ENCODE measurements around the gene PCNX2. TPM values are rescaled to one million over a fixed set of nuclear protein-coding genes. Genes with fewer than 3 reads are reported as not detected.
"Not testable (repeated sequence)": the region's sequence is repeated elsewhere in the genome, so short reads cannot be mapped to it uniquely, and the experiment has no call there.

PCNX2 gene
- total and polyA plus RNA-seq, 4 donors: 2.0 to 15.1 (median 6.4) TPM

DNA sequence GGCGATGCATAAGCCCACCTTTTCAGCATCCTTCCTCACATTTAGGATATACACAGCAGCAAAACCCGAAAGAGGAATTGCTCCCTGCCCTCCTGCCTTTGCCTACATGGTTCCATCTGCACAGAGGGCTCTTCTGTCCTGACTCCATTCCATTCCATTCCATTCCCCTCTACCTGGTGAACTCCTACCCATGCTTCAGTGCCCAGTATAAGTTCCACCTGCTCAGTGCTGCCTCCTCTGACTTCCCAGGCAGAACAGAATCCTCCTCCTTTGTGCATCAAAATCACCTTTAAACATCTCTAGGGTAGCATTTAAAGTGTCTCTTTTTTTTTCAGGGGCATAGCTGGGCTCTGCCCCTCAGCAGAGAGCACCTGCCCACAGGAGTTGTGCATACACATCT lies 112.9 kb downstream of the PCNX2 start:
- no peak overlapping the region for H3K9ac ChIP-seq (ENCODE audit: insufficient read depth in 1 of 2, low read length in 2 of 2)
- ATAC-seq (ENCODE audit: insufficient read depth, low FRiP score) (no peak), DNase-seq (no peak)
- H3K27me3 ChIP-seq (ENCODE audit: control insufficient read depth in 3 of 3, insufficient read depth in 3 of 3, low read length in 2 of 3): no peaks in the 10 kb centered on the region
- peaks cover 0 to 4% (median 0%) of the 10 kb centered on the region in 4 donors for H3K36me3 ChIP-seq (ENCODE audit: control insufficient read depth in 4 of 4, insufficient read depth in 4 of 4, low read length in 4 of 4)
- no peak overlapping the region for H3K27ac ChIP-seq (ENCODE audit: low read depth in 1 of 2, low read length in 1 of 2)
- no peaks in the 10 kb centered on the region for H3K4me1 ChIP-seq (ENCODE audit: control insufficient read depth in 5 of 5, insufficient read depth in 5 of 5, low read length in 5 of 5)
- TF ChIP-seq, protein P1, sequence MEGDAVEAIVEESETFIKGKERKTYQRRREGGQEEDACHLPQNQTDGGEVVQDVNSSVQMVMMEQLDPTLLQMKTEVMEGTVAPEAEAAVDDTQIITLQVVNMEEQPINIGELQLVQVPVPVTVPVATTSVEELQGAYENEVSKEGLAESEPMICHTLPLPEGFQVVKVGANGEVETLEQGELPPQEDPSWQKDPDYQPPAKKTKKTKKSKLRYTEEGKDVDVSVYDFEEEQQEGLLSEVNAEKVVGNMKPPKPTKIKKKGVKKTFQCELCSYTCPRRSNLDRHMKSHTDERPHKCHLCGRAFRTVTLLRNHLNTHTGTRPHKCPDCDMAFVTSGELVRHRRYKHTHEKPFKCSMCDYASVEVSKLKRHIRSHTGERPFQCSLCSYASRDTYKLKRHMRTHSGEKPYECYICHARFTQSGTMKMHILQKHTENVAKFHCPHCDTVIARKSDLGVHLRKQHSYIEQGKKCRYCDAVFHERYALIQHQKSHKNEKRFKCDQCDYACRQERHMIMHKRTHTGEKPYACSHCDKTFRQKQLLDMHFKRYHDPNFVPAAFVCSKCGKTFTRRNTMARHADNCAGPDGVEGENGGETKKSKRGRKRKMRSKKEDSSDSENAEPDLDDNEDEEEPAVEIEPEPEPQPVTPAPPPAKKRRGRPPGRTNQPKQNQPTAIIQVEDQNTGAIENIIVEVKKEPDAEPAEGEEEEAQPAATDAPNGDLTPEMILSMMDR (IDR thresholded peaks at IDR 0.05; ENCODE audit: control extremely low read depth, extremely low read depth): no peak
- H3K9me3 ChIP-seq (ENCODE audit: control insufficient read depth in 4 of 4, insufficient read depth in 3 of 4, low read length in 3 of 4): peaks cover 0 to 2% (median under 1%) of the 10 kb centered on the region in 4 donors
- 98 to 100% methylated on average over 2 of the region's 2 CpGs for WGBS, 2 donors
- no peak overlapping the region for H3K4me3 ChIP-seq

DNA sequence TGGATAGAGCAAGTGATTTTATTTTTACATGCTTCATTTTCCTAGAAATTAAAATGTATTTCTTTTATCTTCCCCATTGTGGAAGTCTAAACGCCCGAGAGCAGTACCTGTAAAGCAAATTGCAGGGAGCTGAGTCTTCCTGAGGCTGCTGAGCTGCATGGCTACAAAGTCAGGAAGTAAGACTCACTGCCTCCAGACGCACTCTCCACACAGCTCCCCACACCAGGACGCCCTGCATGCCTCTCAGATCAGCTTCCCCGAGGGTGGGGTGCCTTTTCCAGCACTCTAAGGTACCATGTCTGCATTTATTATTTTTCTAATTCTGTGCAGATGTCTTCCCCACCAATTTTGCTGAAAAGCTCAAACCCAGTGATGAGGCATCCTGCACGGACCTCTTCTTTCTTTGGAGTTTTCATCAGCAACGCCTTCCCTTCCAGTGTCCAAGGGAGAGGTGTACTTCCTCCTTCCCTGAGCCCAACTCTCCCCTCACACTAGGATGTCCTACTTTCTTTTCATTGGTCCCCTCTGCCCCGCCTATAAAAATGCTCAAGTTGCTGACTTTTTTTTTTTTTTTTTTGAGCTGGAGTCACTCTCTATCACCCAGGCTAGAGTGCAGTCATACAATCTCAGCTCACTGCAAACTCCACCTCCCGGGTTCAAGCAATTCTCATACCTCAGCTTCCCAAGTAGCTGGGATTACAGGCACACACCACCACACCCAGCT lies 114.7 kb downstream of the PCNX2 start:
- no peaks in the 10 kb centered on the region for H3K27me3 ChIP-seq (ENCODE audit: control insufficient read depth in 3 of 3, insufficient read depth in 3 of 3, low read length in 2 of 3)
- H3K36me3 ChIP-seq (ENCODE audit: control insufficient read depth in 4 of 4, insufficient read depth in 4 of 4, low read length in 4 of 4): peaks cover 0 to 6% (median 0%) of the 10 kb centered on the region in 4 donors
- no peaks in the 10 kb centered on the region for H3K4me1 ChIP-seq (ENCODE audit: control insufficient read depth in 5 of 5, insufficient read depth in 5 of 5, low read length in 5 of 5)
- H3K4me3 ChIP-seq: no peak overlapping the region
- TF ChIP-seq, protein P1 (IDR thresholded peaks at IDR 0.05; ENCODE audit: control extremely low read depth, extremely low read depth): no peak
- H3K9ac ChIP-seq (ENCODE audit: insufficient read depth in 1 of 2, low read length in 2 of 2): no peak overlapping the region
- H3K9me3 ChIP-seq (ENCODE audit: control insufficient read depth in 4 of 4, insufficient read depth in 3 of 4, low read length in 3 of 4): peaks cover 0 to 6% (median 1%) of the 10 kb centered on the region in 4 donors
- H3K27ac ChIP-seq (ENCODE audit: low read depth in 1 of 2, low read length in 1 of 2): no peak overlapping the region
- 87 to 89% methylated on average over 9 of the region's 9 CpGs for WGBS, 2 donors
- ATAC-seq (ENCODE audit: insufficient read depth, low FRiP score): no peak
- DNase-seq: no peak

DNA sequence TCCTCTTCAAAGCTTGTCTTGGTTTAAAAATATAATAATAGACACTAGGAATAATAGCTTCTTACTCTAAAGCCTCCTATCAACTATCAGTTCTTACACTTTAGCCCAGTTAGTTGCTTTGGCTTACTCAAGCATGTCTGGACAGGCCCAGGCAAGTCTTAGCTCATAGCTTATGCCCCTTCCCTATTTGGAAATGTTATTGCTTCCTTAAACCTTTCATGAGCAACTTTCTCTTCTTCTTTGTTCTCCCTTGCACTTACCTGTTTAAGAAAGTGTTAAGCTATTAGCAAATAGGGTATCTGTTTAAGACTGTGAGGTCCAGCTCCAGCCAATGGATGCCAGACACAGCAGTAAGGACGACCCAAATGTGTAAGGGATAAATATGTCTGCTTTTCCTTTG lies 115.9 kb downstream of the PCNX2 start:
- not testable (repeated sequence) for H3K27ac ChIP-seq (ENCODE audit: low read depth in 1 of 2, low read length in 1 of 2); H3K9me3 ChIP-seq (ENCODE audit: control insufficient read depth in 4 of 4, insufficient read depth in 3 of 4, low read length in 3 of 4); H3K4me1 ChIP-seq (ENCODE audit: control insufficient read depth in 5 of 5, insufficient read depth in 5 of 5, low read length in 5 of 5); H3K4me3 ChIP-seq; H3K9ac ChIP-seq (ENCODE audit: insufficient read depth in 1 of 2, low read length in 2 of 2); DNase-seq; H3K27me3 ChIP-seq (ENCODE audit: control insufficient read depth in 3 of 3, insufficient read depth in 3 of 3, low read length in 2 of 3); ATAC-seq (ENCODE audit: insufficient read depth, low FRiP score); H3K36me3 ChIP-seq (ENCODE audit: control insufficient read depth in 4 of 4, insufficient read depth in 4 of 4, low read length in 4 of 4)
- 68 to 86% methylated on average over 1 of the region's 1 CpG for WGBS, 2 donors

DNA sequence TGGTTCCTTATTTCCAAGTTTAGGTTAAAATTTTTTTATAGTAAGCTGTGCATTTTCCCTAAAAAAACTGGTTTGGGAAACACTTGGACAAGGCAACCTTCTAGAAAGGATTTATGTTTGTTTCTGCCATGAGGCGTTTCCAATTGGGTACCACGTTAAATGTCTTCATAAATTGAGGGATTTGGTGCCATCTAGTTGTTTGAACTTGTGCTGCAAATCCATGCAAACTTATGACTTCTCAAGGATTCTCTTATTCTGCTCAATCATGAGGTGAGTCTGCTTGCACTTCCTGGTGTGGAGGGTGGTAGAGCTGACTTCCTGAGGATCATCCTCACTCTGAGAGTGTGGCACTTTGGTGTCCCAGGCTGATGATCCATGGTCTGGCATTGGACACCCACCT lies 123.3 kb downstream of the PCNX2 start:
- ATAC-seq (ENCODE audit: insufficient read depth, low FRiP score): no peak

More for the DNA sequence above, 123.3 kb downstream of the PCNX2 start:
- H3K4me3 ChIP-seq: no peak overlapping the region
- TF ChIP-seq, protein P1 (IDR thresholded peaks at IDR 0.05; ENCODE audit: control extremely low read depth, extremely low read depth): no peak
- no peaks in the 10 kb centered on the region for H3K4me1 ChIP-seq (ENCODE audit: control insufficient read depth in 5 of 5, insufficient read depth in 5 of 5, low read length in 5 of 5)
- no peak overlapping the region for H3K9ac ChIP-seq (ENCODE audit: insufficient read depth in 1 of 2, low read length in 2 of 2)
- peaks cover 0 to 6% (median under 1%) of the 10 kb centered on the region in 4 donors for H3K36me3 ChIP-seq (ENCODE audit: control insufficient read depth in 4 of 4, insufficient read depth in 4 of 4, low read length in 4 of 4)
- H3K27ac ChIP-seq (ENCODE audit: low read depth in 1 of 2, low read length in 1 of 2): no peak overlapping the region
- peak in 2 of 3 donors; percentile 37 to 56 for DNase-seq
- no peaks in the 10 kb centered on the region for H3K27me3 ChIP-seq (ENCODE audit: control insufficient read depth in 3 of 3, insufficient read depth in 3 of 3, low read length in 2 of 3)
- WGBS, 2 donors: 46 to 53% methylated on average over 2 of the region's 2 CpGs
- peaks cover 0 to 4% (median 0%) of the 10 kb centered on the region in 4 donors for H3K9me3 ChIP-seq (ENCODE audit: control insufficient read depth in 4 of 4, insufficient read depth in 3 of 4, low read length in 3 of 4)
